HCT116 (cell line): ENCODE results near the gene COL23A1. TPM values are rescaled to one million over a fixed set of nuclear protein-coding genes. Genes with fewer than 3 reads are reported as not detected.
A peak's percentile ranks its signal among the peaks of the same experiment; 100 is the strongest.

Source experiments
- ATAC-seq: fragments of 200-7000 bp; cut with Tn5 transposase; 2 replicates; pipeline ENCODE4 v1.9.1; 2020; ENCODE audit warnings: mild to moderate bottlenecking, moderate library complexity
- BruUV-seq: library from RNA; stranded (reverse); fragments of 400-500 nt; replicated peaks from 2 replicates; lab custom pipeline; 2021; lab: Mats Ljungman, UMichigan
- CTCF ChIA-PET: fragments of 300-600 bp; sonication (Branson Sonifier 250); formaldehyde crosslinking; loops from one replicate; lab custom pipeline; 2021; ENCODE audit warnings: antibody characterized with exemption; lab: Charles Lee
- POLR2A ChIA-PET: fragments of 300-600, 350-600 bp; sonication (Branson Sonifier 250); formaldehyde crosslinking; loops from one replicate; lab custom pipeline; 2021; ENCODE audit warnings: antibody characterized with exemption; lab: Charles Lee
- RAD21 ChIA-PET, 2 experiments: fragments of 300-600 bp; sonication (Branson Sonifier 250); formaldehyde crosslinking; loops; one replicate each; lab custom pipeline; 2023; ENCODE audit warnings: low total read pairs in 2 of 2; ENCODE audit not compliant: uncharacterized antibody in 2 of 2, unreplicated experiment in 2 of 2, low non-redundant PET in 1 of 2; lab: Charles Lee
- DNase-seq: peaks from one replicate; pipeline ENCODE4 v3.0.0-alpha.2; 2010; ENCODE audit warnings: low read depth, low spot score
- H2AFZ ChIP-seq: fragments of 200-600 bp; shearing (Covaris generic), sonication (generic); 2 replicates; pipeline ENCODE4 v1.6.1; 2017; ENCODE audit warnings: low read depth, mixed run types, mixed read lengths, antibody characterized with exemption, low read length; ENCODE audit not compliant: poor library complexity, severe bottlenecking
- H3K27ac ChIP-seq: 2 replicates; pipeline ENCODE4 v1.5.1; 2012; ENCODE audit warnings: low read depth, low read length
- H3K27me3 ChIP-seq: fragments of 200-600 bp; sonication (generic); 2 replicates; pipeline ENCODE4 v1.6.1; 2016; ENCODE audit warnings: mixed run types, low read length, mixed read lengths; ENCODE audit not compliant: insufficient read depth
- H3K36me3 ChIP-seq, 2 experiments: fragments of 200-500 bp in 1 of 2; fragments of 200-600 bp in 1 of 2; sonication (Bioruptor generic) in 1 of 2; sonication (generic) in 1 of 2; 2 replicates each; pipeline versions ENCODE4 v1.5.1 to v1.6.1; 2014 to 2016; ENCODE audit warnings: low read length in 2 of 2, inconsistent platforms in 1 of 2, mixed read lengths in 1 of 2, mixed run types in 1 of 2; ENCODE audit not compliant: insufficient read depth in 2 of 2, control insufficient read depth in 1 of 2
- H3K4me1 ChIP-seq, 2 experiments: fragments of 200-600 bp in 1 of 2; sonication (generic) in 1 of 2; 2 replicates each; pipeline versions ENCODE4 v1.5.1 to v1.6.1; 2012 to 2017; ENCODE audit warnings: low read length in 2 of 2, inconsistent platforms in 1 of 2, mild to moderate bottlenecking in 1 of 2, mixed read lengths in 1 of 2, mixed run types in 1 of 2, moderate library complexity in 1 of 2; ENCODE audit not compliant: insufficient read depth in 2 of 2, control insufficient read depth in 1 of 2
- H3K4me2 ChIP-seq: fragments of 200-600 bp; sonication (generic); 2 replicates; pipeline ENCODE4 v1.6.1; 2017; ENCODE audit warnings: mixed run types, low read length, mixed read lengths
- H3K4me3 ChIP-seq, 2 experiments: fragments of 200-600 bp in 1 of 2; sonication (generic) in 1 of 2; replicated peaks in 1 of 2; 2 replicates each; pipeline ENCODE4 v1.5.1; 2011 to 2016; ENCODE audit warnings: low read length in 2 of 2, control low read depth in 1 of 2, low read depth in 1 of 2, mild to moderate bottlenecking in 1 of 2, mixed read lengths in 1 of 2, mixed run types in 1 of 2
- H3K79me2 ChIP-seq: fragments of 200-600 bp; sonication (generic); 2 replicates; pipeline ENCODE4 v1.6.1; 2017; ENCODE audit warnings: mild to moderate bottlenecking, mixed run types, low read length, moderate library complexity, mixed read lengths; ENCODE audit not compliant: insufficient read depth
- H3K9ac ChIP-seq: fragments of 200-600 bp; sonication (generic); 2 replicates; pipeline ENCODE4 v1.6.1; 2016; ENCODE audit warnings: low read length, mixed read lengths
- H3K9me2 ChIP-seq: fragments of 200-600 bp; sonication (generic), shearing (Covaris generic); 2 replicates; pipeline ENCODE4 v1.6.1; 2017; ENCODE audit warnings: mixed run types, mild to moderate bottlenecking, moderate library complexity; ENCODE audit not compliant: insufficient read depth
- H3K9me3 ChIP-seq, 2 experiments: fragments of 200-500 bp in 1 of 2; fragments of 200-600 bp in 1 of 2; sonication (Bioruptor generic) in 1 of 2; sonication (generic) in 1 of 2; 2 replicates each; pipeline ENCODE4 v1.6.1; 2014 to 2017; ENCODE audit warnings: low read length in 2 of 2, mixed read lengths in 2 of 2, inconsistent platforms in 1 of 2, low read depth in 1 of 2, mild to moderate bottlenecking in 1 of 2, mixed run types in 1 of 2, moderate library complexity in 1 of 2; ENCODE audit not compliant: control insufficient read depth in 1 of 2, insufficient read depth in 1 of 2
- H4K20me1 ChIP-seq: fragments of 200-600 bp; sonication (generic), shearing (Covaris generic); 2 replicates; pipeline ENCODE4 v1.6.1; 2017; ENCODE audit warnings: mixed run types, mild to moderate bottlenecking, moderate library complexity; ENCODE audit not compliant: insufficient read depth
- CBX3 ChIP-seq: IDR thresholded peaks from 2 replicates; pipeline ENCODE4 v1.6.1; 2012; ENCODE audit warnings: low read depth
- CEBPB ChIP-seq: IDR thresholded peaks from 2 replicates; pipeline ENCODE4 v1.6.1; 2012; ENCODE audit warnings: low read depth
- JUND ChIP-seq: IDR thresholded peaks from 2 replicates; pipeline ENCODE4 v1.6.1; 2012
- POLR2AphosphoS5 ChIP-seq: IDR thresholded peaks from 2 replicates; pipeline ENCODE4 v1.6.1; 2011; ENCODE audit warnings: mild to moderate bottlenecking, low read depth, low read length, moderate library complexity
- REST ChIP-seq: IDR thresholded peaks from 2 replicates; pipeline ENCODE4 v1.6.1; 2012; ENCODE audit warnings: low read depth
- SIN3A ChIP-seq: IDR thresholded peaks from 2 replicates; pipeline ENCODE4 v1.6.1; 2012; ENCODE audit warnings: low read depth
- SRF ChIP-seq: IDR thresholded peaks from 2 replicates; pipeline ENCODE4 v1.6.1; 2012; ENCODE audit warnings: low read depth
- TCF7L2 ChIP-seq: IDR thresholded peaks from 2 replicates; pipeline ENCODE4 v1.7.0; 2011; ENCODE audit warnings: borderline replicate concordance, inconsistent platforms; ENCODE audit not compliant: insufficient read depth, insufficient read length; ENCODE audit errors: extremely low read depth
- ZBTB33 ChIP-seq: IDR thresholded peaks from 2 replicates; pipeline ENCODE4 v1.6.1; 2011; ENCODE audit warnings: mild to moderate bottlenecking, low read length, moderate library complexity; ENCODE audit not compliant: insufficient replicate concordance; ENCODE audit errors: extremely low read depth
- ZNF274 ChIP-seq: fragments of 200-500 bp; sonication (Bioruptor generic); IDR thresholded peaks from 2 replicates; pipeline ENCODE4 v1.6.1; 2014; ENCODE audit warnings: mild to moderate bottlenecking, low read depth, low read length, inconsistent platforms
- intact Hi-C: fragments of 100-400 bp; cut with micrococcal nuclease; formaldehyde crosslinking; loops from 2 replicates; pipeline ENCODE4 v1.10.0; 2022
- total RNA-seq: library from RNA; stranded (reverse); gene quantifications from one replicate; pipeline ENCODE4 v1.2.1, GENCODE V29; 2021; ENCODE audit not compliant: unreplicated experiment

Gene COL23A1
- total RNA-seq, 1 experiment from 2014 or later = not detected

- peak; percentile 49 for ATAC-seq
- no peaks in the 10 kb centered on the region for H3K9me3 ChIP-seq
- H3K4me3 ChIP-seq = no peak overlapping the region
- H3K4me2 ChIP-seq = no peak overlapping the region
- peaks cover 0 to 6% of the 10 kb centered on the region in 2 experiments; a peak in 1 of 4 replicates for H3K4me1 ChIP-seq
- intact Hi-C loops = no loop called here
- H3K9me2 ChIP-seq = no peaks in the 10 kb centered on the region
- no peak overlapping the region for H3K27ac ChIP-seq
- RAD21 ChIA-PET = no interaction called here
- peaks cover 23% of the 10 kb centered on the region for H3K27me3 ChIP-seq
- BruUV-seq = no TSS peak
- CTCF ChIA-PET = no interaction called here
- H2AFZ ChIP-seq = no peak overlapping the region
- no peak overlapping the region for H3K9ac ChIP-seq
- no peaks in the 10 kb centered on the region for H3K79me2 ChIP-seq
- TF ChIP-seq TCF7L2 (no peak), JUND (no peak), ZNF274 (no peak), CEBPB (no peak), SIN3A (no peak), CBX3 (no peak), POLR2AphosphoS5 (no peak), ZBTB33 (no peak), SRF (no peak), REST (no peak)
- TF ChIP-seq, all 23 proteins: peak for 0
- no peak for DNase-seq
- no peaks in the 10 kb centered on the region for H3K36me3 ChIP-seq
- POLR2A ChIA-PET = no interaction called here
- H4K20me1 ChIP-seq = no peaks in the 10 kb centered on the region
Observed at GRCh38 chr5:178385496-178385890, 204.7 kb downstream of the COL23A1 start.
